Spleen (tissue), 11 donors: ENCODE results near the gene SV2C. TPM values are rescaled to one million over a fixed set of nuclear protein-coding genes. Genes with fewer than 3 reads are reported as not detected.

Experiments used
- DNase-seq: peaks from one replicate; pipeline ENCODE4 v3.0.0-alpha.2; 2020
- H3K27ac ChIP-seq, 8 donors: fragments of 200-600 bp; sonication (generic) in 7 of 8; 1 replicate in 4 of 8; 2 replicates in 4 of 8; pipeline versions ENCODE4 v1.5.0 to v1.8.0; 2016 to 2021; ENCODE audit warnings: inconsistent platforms in 4 of 8, mild to moderate bottlenecking in 4 of 8, moderate library complexity in 1 of 8
- H3K27me3 ChIP-seq, 7 donors: fragments of 200-600 bp; sonication (generic) in 6 of 7; replicated peaks in 1 of 7; 1 replicate in 4 of 7; 2 replicates in 3 of 7; pipeline versions ENCODE4 v1.5.0 to v1.8.0; 2016 to 2021; ENCODE audit warnings: inconsistent platforms in 3 of 7, mild to moderate bottlenecking in 1 of 7
- H3K36me3 ChIP-seq, 6 donors: fragments of 200-600 bp; sonication (generic) in 5 of 6; 1 replicate in 4 of 6; 2 replicates in 2 of 6; pipeline versions ENCODE4 v1.5.0 to v1.8.0; 2016 to 2021; ENCODE audit warnings: inconsistent platforms in 2 of 6
- H3K4me1 ChIP-seq, 6 donors: fragments of 200-600 bp; sonication (generic) in 5 of 6; 1 replicate in 3 of 6; 2 replicates in 3 of 6; pipeline versions ENCODE4 v1.5.0 to v1.8.0; 2016 to 2021; ENCODE audit warnings: inconsistent platforms in 3 of 6
- H3K4me3 ChIP-seq, 8 donors: fragments of 200-600 bp; sonication (generic) in 7 of 8; 1 replicate in 4 of 8; 2 replicates in 4 of 8; pipeline versions ENCODE4 v1.5.0 to v1.8.0; 2016 to 2021; ENCODE audit warnings: inconsistent platforms in 4 of 8, mild to moderate bottlenecking in 4 of 8, moderate library complexity in 2 of 8
- H3K9me3 ChIP-seq, 8 donors: fragments of 200-600 bp; sonication (generic) in 7 of 8; 1 replicate in 4 of 8; 2 replicates in 4 of 8; pipeline versions ENCODE4 v1.5.0 to v1.8.0; 2016 to 2021; ENCODE audit warnings: inconsistent platforms in 4 of 8
- POLR2A ChIP-seq, 3 donors: fragments of 450-650 bp; IDR thresholded peaks; one replicate each; pipeline ENCODE4 v1.5.1; 2017; ENCODE audit warnings: antibody characterized with exemption in 3 of 3, mild to moderate bottlenecking in 1 of 3
- POLR2AphosphoS5 ChIP-seq, 3 donors: sonication (generic); formaldehyde crosslinking; IDR thresholded peaks; one replicate each; pipeline ENCODE4 v1.5.1; 2017; ENCODE audit warnings: antibody characterized with exemption in 3 of 3
- WGBS, 5 donors: extraction: QIAGEN DNeasy Blood & Tissue Kit in 3 of 5; methylation state at CpG; one replicate each; pipeline versions ENCODE4 v1.1.5 to v1.1.7; 2013 to 2018; 5-methylcytosine and 5-hydroxymethylcytosine counted together
- intact Hi-C: fragments of 100-400 bp; cut with DNase I; formaldehyde crosslinking; loops from one replicate; pipeline ENCODE4 v1.15.0; 2023; ENCODE audit warnings: low total_unique reads
- polyA plus RNA-seq, 3 donors: library from polyadenylated mRNA; stranded (reverse); fragments of 200-250 nt; gene quantifications; one replicate each; pipeline ENCODE4 v1.2.1, GENCODE V29; 2013
- total RNA-seq, 7 donors: library from RNA; depleted of rRNA in 3 of 7; stranded (reverse); fragments of >200 nt in 3 of 7; fragmentation: NEBNext Ultra II Directional in 4 of 7; extraction: Animal tissue kit (Norgen Biotek cat#: 25700) in 4 of 7; gene quantifications; one replicate each; pipeline versions ENCODE4 v1.1.0 to v1.2.1, GENCODE V29; 2016 to 2021
- TF ChIP-seq, protein P1 (sequence below), 11 experiments: fragments of 200-600 bp in 7 of 11; fragments of 450-650 bp in 4 of 11; sonication (generic) in 4 of 11; IDR thresholded peaks in 8 of 11; conservative IDR thresholded peaks in 3 of 11; 1 replicate in 7 of 11; 2 replicates in 4 of 11; pipeline versions ENCODE4 v1.4.0 to v1.8.0; 2016 to 2021; ENCODE audit warnings: antibody characterized with exemption in 11 of 11, inconsistent platforms in 4 of 11, mild to moderate bottlenecking in 1 of 11
- donor health status: healthy with polysubstance abuse.
- donor health status: DM: no; HTN: no; CAD: no; lungs with moderate emphysema.
- donor health status: DM: no; HTN: no; CAD: no.
- donor health status: Bipolar disorder and iron deficiency.
- donor health status: healthy.
- donor health status: DM: no; HTN: no; CAD: no.
- donor health status: DM: yes; HTN: yes; CAD: no.

The SV2C gene
- total and polyA plus RNA-seq, 10 donors: 0.02 to 0.43 (median 0.11) TPM

DNA sequence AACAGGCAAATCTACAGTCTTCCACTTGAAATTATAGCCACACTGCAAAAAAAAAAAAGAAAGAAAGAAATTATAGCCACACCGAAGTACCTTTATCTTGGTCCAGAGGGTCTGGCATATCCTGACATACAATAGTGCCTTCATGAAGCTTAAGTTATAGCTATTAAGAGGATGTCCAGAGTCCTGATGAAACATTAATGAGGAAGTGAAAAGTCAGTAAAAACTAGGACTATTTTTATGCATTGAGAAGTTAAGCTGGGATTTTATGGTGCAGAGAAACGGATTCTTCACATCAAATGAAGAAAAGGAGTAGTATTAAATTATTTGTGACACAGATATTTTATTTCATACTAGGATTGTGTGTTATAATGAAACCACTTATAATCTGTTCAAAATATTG lies 123.9 kb downstream of the SV2C start:
- no peaks in the 10 kb centered on the region for H3K27me3 ChIP-seq
- WGBS, 5 donors: 50 to 61% (median 58%) methylated on average over 2 of the region's 2 CpGs

DNA sequence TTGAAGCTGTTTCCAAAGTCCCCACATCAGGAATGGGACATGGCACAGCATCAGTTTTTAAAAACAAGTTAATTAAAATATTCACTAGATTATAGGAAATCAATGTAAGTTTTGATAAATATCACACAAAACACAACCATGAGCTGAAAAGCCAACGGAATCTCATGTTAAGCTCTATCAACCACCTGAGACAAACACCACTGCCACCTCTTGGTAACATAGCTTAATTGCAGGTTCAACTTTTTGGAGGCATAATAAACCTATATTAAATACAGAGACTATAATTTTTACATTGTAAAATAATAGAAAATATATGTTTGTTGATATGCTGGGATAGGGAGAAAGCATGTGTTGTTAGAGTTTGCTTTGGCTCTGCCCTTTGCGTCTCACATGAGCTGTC lies 126.1 kb downstream of the SV2C start:
- no peaks in the 10 kb centered on the region for H3K4me1 ChIP-seq
- no peaks in the 10 kb centered on the region for H3K27me3 ChIP-seq
- DNase-seq: no peak
- TF ChIP-seq POLR2AphosphoS5 (IDR thresholded peaks at IDR 0.05) (no peak), POLR2A (IDR thresholded peaks at IDR 0.05) (no peak)
- TF ChIP-seq, protein P1, sequence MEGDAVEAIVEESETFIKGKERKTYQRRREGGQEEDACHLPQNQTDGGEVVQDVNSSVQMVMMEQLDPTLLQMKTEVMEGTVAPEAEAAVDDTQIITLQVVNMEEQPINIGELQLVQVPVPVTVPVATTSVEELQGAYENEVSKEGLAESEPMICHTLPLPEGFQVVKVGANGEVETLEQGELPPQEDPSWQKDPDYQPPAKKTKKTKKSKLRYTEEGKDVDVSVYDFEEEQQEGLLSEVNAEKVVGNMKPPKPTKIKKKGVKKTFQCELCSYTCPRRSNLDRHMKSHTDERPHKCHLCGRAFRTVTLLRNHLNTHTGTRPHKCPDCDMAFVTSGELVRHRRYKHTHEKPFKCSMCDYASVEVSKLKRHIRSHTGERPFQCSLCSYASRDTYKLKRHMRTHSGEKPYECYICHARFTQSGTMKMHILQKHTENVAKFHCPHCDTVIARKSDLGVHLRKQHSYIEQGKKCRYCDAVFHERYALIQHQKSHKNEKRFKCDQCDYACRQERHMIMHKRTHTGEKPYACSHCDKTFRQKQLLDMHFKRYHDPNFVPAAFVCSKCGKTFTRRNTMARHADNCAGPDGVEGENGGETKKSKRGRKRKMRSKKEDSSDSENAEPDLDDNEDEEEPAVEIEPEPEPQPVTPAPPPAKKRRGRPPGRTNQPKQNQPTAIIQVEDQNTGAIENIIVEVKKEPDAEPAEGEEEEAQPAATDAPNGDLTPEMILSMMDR (IDR thresholded peaks at IDR 0.05 in 8 of 11, conservative IDR thresholded peaks at IDR 0.05 in 3 of 11): no peak
- H3K27ac ChIP-seq: no peak overlapping the region
- 83 to 96% (median 89%) methylated on average over 2 of the region's 2 CpGs for WGBS, 5 donors
- H3K4me3 ChIP-seq: no peak overlapping the region
- intact Hi-C loops: no loop called here
- H3K36me3 ChIP-seq: no peaks in the 10 kb centered on the region
- H3K9me3 ChIP-seq: peaks cover 0 to 16% (median 11%) of the 10 kb centered on the region in 8 donors

More for the DNA sequence above, 123.9 kb downstream of the SV2C start:
- no peak for DNase-seq
- intact Hi-C loops: no loop called here
- no peak overlapping the region for H3K27ac ChIP-seq
- TF ChIP-seq, protein P1 (IDR thresholded peaks at IDR 0.05 in 8 of 11, conservative IDR thresholded peaks at IDR 0.05 in 3 of 11): no peak
- TF ChIP-seq POLR2AphosphoS5 (IDR thresholded peaks at IDR 0.05): no peak
- TF ChIP-seq POLR2A (IDR thresholded peaks at IDR 0.05): no peak
- no peaks in the 10 kb centered on the region for H3K36me3 ChIP-seq
- H3K9me3 ChIP-seq: peaks cover 0 to 16% (median 11%) of the 10 kb centered on the region in 8 donors
- H3K4me1 ChIP-seq: no peaks in the 10 kb centered on the region
- no peak overlapping the region for H3K4me3 ChIP-seq

DNA sequence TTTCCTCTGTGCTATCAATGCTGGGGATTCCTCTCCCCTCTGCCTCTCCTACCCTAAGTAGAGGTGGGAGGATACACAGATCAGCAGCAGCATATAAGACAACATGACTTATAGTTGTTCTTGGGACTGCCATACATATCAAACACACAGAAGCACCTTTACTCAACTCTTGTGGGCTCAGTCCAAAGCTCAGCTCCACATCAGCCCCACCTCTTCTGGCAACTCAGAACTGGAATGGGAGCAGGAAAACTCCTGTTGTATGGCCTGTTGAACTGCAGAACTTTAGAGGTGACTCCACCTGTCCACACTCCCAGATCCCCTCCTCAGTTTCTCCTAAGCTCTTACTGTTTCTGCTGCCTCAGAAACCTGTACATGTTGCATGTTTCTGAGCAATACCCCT lies 127.8 kb downstream of the SV2C start:
- Histone ChIP-seq H3K4me3 (no peak overlapping the region), H3K36me3 (no peaks in the 10 kb centered on the region), H3K9me3 (peaks cover 0 to 16% (median 11%) of the 10 kb centered on the region in 8 donors), H3K4me1 (no peaks in the 10 kb centered on the region), H3K27me3 (no peaks in the 10 kb centered on the region), H3K27ac (no peak overlapping the region)
- TF ChIP-seq POLR2AphosphoS5 (IDR thresholded peaks at IDR 0.05): no peak
- no peak for TF ChIP-seq POLR2A (IDR thresholded peaks at IDR 0.05)
- TF ChIP-seq, protein P1 (IDR thresholded peaks at IDR 0.05 in 8 of 11, conservative IDR thresholded peaks at IDR 0.05 in 3 of 11): no peak
- DNase-seq: no peak
- intact Hi-C loops: no loop called here

- Histone ChIP-seq H3K9me3 (peaks cover 0 to 17% (median 11%) of the 10 kb centered on the region in 8 donors), H3K36me3 (no peaks in the 10 kb centered on the region), H3K4me1 (no peaks in the 10 kb centered on the region), H3K4me3 (no peak overlapping the region), H3K27ac (no peak overlapping the region), H3K27me3 (no peaks in the 10 kb centered on the region)
- no peak for TF ChIP-seq POLR2A (IDR thresholded peaks at IDR 0.05)
- TF ChIP-seq, protein P1 (IDR thresholded peaks at IDR 0.05 in 8 of 11, conservative IDR thresholded peaks at IDR 0.05 in 3 of 11): no peak
- no peak for TF ChIP-seq POLR2AphosphoS5 (IDR thresholded peaks at IDR 0.05)
- 92 to 100% (median 96%) methylated on average over 1 of the region's 1 CpG for WGBS, 5 donors
- no peak for DNase-seq
- intact Hi-C loops: no loop called here
These were observed 130.7 kb downstream of the SV2C start for GRCh38 chr5:76213858-76214257.
